Thoracic aorta endothelial cell (primary cell): ENCODE data around the gene SPPL3. TPM values are rescaled to one million over a fixed set of nuclear protein-coding genes. Genes with fewer than 3 reads are reported as not detected.

ENCODE experiments used
- total RNA-seq: library from RNA; depleted of rRNA; stranded (reverse); fragments of >200 nt; gene quantifications from 2 replicates; pipeline ENCODE4 v1.2.3, GENCODE V29; 2012

Gene SPPL3, protein sequence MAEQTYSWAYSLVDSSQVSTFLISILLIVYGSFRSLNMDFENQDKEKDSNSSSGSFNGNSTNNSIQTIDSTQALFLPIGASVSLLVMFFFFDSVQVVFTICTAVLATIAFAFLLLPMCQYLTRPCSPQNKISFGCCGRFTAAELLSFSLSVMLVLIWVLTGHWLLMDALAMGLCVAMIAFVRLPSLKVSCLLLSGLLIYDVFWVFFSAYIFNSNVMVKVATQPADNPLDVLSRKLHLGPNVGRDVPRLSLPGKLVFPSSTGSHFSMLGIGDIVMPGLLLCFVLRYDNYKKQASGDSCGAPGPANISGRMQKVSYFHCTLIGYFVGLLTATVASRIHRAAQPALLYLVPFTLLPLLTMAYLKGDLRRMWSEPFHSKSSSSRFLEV
- 13.0 and 15.1 TPM in 2 replicates for total RNA-seq

GRCh38 chr12:120904197-120904773 lies at the start of gene SPPL3:
Gene SPPL3 (minus strand): TSS chr12:120904358. CDS start chr12:120903867, 491 bp downstream.

DNA sequence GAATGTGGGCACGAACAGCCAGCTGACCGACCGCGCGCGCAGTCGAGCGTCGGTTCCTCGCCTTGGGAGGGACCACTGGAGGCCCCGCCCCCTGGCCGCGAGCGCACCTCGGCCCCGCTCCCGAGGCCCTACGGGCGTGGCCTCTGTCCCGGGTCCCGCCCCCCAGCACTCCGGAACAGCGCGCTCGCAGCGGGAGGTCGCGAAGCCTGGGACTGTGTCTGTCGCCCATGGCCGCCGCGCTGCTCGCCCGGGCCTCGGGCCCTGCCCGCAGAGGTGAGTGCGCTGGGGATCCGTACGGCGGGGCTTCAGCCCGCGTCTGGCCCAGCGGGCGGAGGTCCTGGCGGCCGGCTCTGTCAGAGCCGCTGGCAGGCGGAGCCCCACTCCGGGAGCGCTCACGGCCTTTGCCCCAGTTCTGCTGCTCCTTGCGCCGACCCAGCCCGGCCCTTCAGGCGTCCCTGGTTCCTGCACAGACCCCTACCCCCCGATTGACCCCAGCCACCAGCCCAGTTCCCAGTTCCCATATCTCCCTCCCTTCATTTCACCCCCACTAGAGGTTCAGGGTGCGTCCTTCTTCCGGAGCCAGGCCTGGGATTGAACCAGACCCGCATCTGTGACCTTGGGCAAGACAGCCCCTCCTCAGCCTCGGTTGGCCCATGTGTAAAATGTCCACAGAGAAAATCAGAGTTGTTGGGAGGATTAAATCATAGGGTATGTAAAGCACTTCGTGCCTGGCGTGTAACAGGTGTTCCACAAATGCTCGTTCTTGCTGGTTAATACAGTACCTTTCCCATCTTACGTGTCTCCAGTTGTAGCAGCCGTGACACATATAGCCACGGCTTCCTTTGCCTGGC lies 178.3 kb downstream of the SPPL3 start, which contains the start of gene ACADS:
Gene ACADS (plus strand): TSS at position 168 of the 851 bp plus-strand sequence. CDS start 60 bp downstream, at position 228.

Other genes starting within 250 kb of the SPPL3 start
- gene MLEC, start 217.2 kb downstream of the SPPL3 start, total RNA-seq = 81.5 and 110 TPM in 2 replicates
- gene UNC119B, start 193.9 kb downstream of the SPPL3 start, total RNA-seq = 22.1 and 28.4 TPM in 2 replicates
- 7.6 and 11.4 TPM in 2 replicates for gene ACADS, start 178.5 kb downstream of the SPPL3 start, total RNA-seq
- gene HNF1A, start 74.2 kb upstream of the SPPL3 start, total RNA-seq = not detected in 2 replicates
- gene C12orf43, start 112.1 kb upstream of the SPPL3 start, total RNA-seq = 18.9 and 22.3 TPM in 2 replicates
- gene OASL, start 134.9 kb upstream of the SPPL3 start, total RNA-seq = under 0.01 and 0.29 TPM in 2 replicates
- 3.2 and 3.6 TPM in 2 replicates for gene P2RX7, start 228.5 kb upstream of the SPPL3 start, total RNA-seq